Endothelial cell of hepatic sinusoid (primary cell): ENCODE data around the gene CDH22.

Experiments
- in situ Hi-C: cut with HindIII; loops from 2 replicates; pipeline ENCODE4 v1.10.0; 2017; ENCODE audit warnings: low sequenced_read_pairs

Gene CDH22

DNA sequence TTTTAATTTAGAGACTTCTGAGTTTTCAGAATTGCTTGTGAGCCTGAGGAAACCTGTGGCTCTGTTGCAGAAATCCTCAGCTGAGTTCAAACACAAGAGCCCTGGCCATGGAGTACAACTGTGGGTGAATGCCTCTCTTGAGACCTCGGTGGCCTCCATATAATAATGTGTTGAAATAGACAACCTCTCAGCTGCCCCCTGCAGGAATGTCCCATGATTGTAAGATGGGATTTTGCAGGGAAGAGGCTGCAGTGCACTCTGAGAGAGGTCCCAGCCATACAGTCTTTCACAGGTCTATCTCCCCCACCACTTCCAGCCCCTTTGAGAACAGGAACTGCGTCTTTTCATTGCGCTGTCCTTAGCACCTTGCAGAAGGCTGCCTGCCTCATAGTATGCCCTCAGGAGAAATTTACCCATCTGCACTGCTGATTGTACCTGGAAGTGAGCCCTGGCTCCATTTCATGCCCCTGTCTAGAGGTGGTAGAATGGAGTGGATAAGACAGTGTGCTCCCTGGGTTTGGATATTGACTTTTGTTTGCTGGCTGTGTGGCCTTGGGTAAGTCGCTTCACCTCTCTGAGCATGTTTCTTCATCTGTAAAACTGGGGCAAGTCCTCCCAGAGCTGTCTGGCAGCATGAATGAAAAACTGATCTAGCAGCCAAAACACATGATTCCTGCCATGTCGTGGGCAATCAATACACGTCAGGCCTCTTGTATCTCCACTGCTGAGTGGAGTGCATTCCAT is 16.8 kb upstream of the CDH22 start:
- in situ Hi-C loops = no loop called here

DNA sequence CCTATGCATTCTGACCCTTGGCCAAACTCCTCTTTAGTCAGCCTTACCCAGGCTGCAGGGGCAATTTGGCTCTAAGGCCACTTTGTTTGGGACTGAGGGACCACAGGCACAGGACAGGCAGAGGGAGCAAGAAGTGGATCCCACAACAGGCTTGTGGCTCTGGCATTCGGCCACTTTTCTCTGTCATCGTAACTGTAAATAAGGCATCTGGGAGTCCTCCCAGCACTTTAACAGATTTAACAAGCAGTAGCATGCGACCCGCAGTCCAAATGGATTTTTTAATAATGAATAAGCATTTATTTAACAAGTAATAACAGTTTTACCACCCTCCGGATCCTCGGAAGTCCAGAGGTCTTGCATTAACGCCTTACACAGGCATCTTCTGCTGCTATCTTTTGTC is 16.1 kb upstream of the CDH22 start:
- in situ Hi-C loops = no loop called here

DNA sequence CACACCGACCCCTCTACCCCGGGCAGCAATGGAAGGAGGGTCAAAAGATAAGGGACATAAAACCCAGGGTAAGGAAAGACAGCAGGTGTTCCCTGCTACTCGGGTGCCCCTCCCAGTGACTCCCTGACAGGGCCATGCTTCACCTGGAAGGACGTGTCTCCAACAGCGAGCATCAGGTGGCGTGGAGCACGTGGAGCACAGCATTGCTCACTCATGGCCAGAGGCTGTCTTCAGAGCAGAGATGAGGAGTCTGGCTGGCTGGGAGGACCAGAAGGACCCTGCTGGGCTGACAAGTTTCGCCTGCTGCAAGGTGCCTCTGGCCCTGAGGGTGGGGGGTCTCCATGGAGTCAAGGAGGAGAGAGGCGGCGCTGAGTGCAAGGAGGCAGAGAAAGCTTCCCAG is 15.3 kb upstream of the CDH22 start:
- in situ Hi-C loops = no loop called here

DNA sequence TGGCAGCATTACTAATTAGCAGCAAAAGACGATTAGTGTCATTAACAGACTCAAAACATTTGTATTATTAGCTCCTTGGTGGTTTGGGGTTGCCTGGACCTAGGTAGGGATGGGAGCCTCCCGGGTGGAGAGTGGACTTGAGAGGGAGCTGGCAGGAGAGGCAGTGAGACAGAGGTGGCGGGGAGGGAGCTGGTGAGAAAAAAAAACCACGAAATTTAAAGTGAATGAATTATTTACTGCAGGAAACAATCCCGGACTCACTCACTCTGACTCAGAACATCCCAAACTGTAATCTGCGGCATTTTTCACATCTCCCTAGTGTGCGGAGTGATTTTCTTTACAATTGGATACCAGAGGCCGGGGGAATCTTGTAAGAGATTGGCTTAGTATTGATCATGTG is 14.3 kb upstream of the CDH22 start:
- in situ Hi-C loops = no loop called here

DNA sequence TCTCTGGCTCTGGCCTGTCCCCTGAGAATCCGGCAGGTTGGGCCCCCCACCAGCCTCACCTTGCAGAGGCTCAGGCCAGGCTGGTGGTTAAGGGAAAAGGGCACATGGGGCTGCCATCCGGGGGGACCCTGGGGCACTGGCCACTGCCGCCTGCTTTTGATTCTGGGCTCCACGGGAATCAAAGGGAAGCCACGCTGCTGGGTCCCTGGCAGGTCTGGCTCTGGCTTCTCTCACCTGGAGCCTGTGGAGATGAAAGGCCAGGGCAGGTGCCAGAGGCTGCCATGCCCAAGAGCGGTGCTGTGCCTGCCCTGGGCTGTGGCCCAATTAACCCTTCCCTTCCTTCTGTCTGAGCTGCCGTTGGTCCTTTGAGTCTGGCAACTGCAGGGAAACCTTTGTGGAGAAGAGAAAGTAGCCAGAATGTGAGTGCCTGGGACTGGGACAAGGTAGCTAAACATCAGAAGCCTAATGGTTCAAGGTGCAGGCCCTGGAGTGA is 9.4 kb upstream of the CDH22 start:
- in situ Hi-C loops = no loop called here

DNA sequence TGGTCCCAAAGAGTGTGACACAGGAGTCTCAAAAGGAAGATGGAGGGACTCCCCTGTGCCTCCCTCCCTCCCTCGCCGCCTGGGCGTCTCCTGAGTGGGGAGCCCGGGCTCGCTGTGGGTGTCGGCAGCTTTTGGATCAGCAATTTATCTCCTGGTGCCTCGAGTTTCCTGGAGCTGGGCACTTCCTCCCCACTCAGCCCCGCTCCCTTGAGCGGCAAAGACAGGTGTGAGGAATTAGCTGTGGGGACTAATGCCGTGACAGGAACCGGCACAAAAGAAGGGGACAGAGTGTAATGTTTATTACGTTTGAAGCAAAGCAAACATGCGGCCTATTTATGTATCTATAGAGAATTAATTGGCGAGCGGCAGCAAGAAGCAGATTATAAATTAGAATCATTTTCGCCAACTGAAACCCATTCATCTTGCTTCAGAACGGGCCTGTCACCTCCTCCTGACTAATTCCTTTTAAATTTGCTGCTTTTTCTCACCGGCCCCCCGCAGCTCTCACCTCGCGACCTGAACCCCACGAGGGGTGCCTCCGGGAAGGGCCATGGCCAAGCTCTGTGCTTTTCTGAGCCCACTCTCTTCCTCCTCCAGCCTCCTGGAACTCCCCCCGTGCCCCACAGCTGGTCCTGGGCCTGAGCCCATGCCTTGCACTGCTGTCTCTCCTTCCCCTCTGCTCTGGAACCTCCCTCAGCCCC is 8.8 kb upstream of the CDH22 start:
- in situ Hi-C loops = no loop called here

DNA sequence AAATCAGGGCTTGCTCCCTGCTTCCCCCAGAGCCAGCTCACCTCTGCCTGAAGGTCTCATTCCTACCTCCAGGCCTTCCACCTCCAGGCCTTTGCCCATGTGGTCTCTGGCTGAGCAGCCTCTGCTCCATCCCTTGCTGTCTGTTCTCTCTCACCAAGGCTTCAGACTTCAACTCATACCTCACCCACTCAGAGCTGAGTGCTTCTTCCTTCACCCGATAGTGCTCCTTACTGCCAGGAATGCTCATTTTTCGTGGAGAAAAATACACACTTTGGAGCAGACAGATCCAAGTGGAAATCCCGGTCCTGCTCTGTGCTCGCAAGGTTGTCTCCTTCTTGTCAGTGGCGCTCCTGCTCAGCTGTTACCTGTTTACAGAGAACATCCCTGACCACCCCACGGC is 7.0 kb upstream of the CDH22 start:
- in situ Hi-C loops = no loop called here

DNA sequence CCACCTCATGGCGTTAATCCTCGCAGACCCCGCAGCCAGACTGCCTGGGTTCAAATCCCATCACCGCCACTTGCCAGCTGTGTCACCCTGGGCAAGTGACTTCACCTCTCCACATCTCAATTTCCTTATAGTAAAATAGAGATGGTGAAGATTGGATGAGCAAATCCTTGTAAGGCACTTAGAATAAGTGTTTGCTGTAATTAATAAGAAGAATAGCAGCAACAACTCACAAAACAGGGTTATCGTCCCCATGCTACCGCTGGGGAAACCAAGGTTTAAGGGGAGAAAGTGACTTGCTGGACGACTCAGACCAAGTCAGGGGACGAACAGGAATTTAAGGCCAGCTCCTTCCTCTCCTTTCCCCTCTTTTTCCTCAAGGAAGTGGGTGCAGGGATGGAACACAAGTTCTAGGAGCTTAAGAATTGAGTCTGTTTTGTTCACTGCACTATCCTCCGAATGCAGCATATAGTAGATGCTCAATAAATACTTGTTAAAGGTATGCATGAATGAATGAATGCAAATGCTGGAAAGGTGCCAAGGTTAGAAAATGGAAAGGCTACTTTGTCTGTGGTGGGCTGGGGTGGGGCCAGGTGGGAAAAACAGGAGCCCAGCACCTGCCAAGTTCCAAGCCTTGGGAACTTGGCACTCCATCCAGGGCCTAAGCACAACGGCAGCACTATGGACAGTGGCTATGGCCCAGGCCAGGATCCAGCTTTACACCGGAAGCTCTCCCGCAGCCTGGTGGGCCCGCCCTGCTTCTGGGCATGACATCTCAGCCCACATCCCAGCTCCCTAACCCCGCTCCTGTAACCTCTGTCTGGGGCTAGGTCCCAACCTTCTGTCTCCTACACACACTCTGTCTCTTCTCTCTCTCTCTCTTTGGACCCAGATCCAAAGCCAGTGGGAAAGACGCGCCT is 4.9 kb upstream of the CDH22 start:
- in situ Hi-C loops = no loop called here

DNA sequence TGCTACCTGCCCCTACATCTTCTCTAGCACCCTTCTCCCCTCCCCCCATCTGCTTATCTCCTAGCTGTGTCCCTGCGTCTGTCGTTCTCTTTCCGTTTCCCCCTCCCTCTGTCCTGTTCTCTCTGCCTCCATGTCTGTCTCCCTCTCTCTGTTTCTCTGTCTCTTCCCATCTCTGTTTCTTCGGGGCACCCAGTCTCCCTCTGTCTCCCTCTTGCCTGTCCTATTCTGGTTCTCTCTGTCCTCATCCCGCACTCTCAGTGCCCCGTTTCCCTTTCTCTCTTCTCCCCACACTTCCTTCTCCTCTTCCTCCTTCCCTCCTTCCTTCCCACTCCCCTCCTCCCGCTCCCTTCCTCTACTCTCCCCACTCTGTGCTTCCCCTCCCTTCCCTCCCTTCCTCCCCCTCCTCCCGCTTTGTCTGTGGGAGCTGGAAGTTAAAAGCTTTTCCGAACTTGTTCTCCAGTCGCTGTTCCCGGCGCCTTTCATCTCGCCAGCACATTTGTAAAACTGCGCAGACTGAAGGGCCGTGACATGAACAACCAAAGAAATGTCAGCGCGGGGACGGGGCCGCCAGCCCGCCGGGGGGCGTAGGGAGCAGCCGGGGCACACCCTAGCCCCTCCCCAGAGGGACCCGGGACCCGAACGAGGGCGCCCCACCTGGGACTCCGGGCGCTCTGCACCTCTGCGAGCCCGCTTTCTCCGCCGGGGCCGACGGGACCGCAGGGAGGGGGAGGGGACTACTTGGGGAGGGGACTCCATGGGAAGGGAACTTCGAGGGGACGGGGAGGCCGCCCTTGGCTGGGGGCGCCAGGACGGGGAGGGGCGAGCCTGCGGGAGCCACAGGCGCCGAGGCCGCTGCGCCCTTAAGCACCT is 4.0 kb upstream of the CDH22 start:
- in situ Hi-C loops = no loop called here

DNA sequence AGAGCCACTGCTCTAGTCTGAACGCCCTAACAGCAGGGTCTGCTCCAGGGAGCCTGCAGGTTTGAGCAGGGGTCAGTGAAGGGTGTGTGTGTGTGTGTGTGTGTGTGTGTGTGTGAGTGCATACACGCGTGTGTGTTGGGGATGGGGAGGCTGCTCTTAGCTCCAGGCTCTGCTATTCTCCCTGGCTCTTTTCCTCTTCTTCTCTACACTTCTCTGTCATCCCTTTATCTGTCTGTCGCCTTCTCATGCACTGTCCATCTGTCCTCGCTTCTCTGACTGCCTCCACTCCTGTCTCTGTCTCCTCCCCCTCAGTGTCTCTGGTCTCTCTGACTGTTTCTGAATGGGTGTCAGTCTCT is 3.4 kb upstream of the CDH22 start:
- in situ Hi-C loops = no loop called here

DNA sequence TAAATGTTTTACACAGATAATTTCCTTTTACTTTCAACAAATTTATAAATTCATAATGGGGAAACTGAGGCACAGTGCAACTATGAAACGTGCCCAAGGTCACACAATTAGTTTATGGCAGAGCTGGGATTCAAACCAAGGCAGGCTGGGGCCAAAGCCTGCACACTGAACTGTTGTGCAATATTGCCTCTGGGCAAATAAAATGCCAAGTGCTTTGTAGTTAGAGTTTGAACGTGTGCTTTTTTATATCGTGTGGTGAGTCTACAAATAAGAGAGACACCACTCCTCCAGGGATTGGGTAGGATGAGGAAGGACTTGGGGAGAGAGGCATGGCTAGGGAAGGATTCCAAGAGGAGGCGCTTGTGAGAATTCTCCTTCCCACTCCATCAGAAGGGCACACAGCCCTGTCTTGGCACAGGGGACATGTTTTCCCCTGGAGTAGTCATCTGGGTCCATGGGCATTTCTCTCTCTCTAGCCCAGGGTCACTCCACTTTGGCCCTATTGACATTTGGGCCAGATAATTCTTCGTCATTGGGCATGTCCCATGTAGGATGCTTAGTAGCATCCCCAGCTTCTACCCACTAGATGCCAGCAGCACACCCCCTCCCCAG is 2.8 kb upstream of the CDH22 start:
- in situ Hi-C loops = no loop called here

DNA sequence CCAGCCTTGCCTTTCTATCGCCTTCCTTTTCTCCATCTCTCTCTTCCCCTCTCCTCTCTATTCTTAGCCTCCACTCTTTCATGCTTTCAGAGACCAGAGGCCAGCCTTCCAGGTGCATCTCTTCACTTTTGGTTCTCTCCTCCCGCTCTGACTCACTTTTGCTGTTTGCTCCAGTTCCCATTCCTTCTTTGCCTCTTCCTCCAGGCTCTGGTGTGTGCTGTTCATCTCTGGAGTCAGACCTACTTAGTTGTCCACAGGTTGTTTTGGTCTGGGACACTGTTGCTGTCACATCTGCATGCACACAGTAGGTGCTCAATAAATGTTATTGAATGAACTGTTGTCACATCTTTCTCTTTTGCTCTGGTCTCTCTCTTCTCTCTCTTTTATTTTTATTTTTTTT is 1.6 kb upstream of the CDH22 start:
- in situ Hi-C loops = no loop called here

DNA sequence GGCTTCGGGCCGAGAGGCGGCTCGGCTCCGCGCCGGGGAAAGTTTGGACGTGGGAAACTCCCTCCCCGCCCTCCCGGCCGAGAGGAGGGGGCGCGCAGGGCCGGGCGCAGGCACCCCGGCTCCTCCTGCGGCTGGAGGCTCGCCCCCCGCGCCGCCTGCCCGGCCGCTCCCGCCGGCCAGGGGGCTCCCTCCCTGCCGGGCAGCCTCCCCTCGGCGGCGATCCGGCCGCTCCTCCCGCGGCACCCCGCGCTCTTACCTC is 370 bp downstream of the CDH22 start:
- in situ Hi-C loops = no loop called here

DNA sequence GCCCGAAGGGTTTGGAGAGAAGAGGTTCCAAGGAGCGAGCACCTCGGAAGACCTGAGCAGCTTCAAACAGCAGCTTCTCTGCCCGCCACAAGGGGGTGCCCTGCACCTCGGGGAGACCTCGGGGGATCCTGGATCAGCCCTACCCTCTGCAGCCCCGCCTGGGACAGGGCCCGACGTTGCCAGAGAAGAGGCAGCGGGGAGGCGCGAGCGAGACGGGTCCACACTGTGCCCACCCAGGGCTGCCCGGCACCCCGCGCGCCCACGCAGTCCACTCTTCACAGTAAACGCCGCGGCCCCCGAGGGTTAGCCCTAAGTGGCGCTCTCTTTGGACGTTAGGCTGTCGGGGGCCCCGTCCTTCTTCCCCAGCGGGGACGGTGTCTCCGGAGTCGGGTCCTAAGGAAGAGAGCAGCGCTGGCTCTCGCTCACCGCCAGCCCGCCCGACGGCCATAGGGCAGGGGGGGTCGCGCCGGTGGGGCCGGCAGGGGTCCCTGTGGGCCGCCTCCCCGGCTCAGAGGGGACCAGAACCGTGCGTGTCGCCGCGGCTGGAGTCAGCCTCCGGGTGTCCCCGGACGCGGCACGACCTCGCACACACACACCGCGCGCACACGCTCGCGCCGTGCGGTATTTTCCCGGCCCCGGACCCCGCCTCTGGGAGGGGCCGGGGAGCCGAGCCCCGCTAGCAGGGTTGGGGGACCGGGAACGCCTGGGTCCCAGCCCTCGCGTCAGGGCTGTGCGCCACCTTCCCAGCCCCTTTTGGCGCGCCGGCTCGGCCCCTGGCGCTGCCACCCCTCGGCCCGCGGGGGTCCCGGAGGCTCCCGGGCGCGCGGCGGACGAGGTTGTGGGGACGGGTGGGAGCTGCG is 929 bp downstream of the CDH22 start:
- in situ Hi-C loops = no loop called here

DNA sequence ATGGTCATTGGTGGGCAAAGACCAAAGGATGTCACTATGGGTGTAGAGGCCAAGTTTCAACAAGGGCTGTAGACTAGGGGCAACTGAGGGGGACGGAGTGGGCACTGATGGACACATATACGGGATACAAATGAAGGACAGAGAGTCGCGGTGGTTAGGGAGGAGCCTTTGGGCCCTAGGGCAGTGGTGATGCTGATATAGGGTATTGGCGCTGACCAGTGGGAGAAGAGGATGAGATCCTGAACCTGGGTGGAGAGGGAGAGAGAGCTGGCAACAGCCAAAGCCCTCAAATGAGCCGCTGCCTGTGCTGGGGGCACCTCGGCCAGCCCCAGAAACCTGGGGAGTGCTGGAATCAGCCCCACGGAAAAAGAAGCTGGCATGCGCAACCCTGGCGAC is 1.6 kb downstream of the CDH22 start:
- in situ Hi-C loops = no loop called here

DNA sequence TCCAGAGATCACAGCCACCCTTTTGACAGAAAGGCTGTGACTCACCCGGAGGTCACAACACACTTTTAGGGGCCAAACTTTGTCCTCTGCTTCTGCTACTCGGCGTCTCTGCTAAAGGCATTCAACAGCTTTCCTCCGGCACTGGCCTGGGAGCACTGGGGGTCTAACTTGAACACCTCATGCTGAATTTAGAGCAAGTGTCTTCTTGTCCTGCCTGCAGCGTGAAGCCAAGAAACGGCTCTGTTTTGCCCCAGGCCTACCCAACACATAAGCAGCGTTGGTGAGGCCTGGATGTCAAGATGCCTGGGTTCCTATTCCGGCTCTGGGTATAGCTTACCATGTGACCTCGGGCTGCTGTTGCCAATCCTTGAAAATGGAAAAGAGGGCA is 2.3 kb downstream of the CDH22 start:
- in situ Hi-C loops = no loop called here

DNA sequence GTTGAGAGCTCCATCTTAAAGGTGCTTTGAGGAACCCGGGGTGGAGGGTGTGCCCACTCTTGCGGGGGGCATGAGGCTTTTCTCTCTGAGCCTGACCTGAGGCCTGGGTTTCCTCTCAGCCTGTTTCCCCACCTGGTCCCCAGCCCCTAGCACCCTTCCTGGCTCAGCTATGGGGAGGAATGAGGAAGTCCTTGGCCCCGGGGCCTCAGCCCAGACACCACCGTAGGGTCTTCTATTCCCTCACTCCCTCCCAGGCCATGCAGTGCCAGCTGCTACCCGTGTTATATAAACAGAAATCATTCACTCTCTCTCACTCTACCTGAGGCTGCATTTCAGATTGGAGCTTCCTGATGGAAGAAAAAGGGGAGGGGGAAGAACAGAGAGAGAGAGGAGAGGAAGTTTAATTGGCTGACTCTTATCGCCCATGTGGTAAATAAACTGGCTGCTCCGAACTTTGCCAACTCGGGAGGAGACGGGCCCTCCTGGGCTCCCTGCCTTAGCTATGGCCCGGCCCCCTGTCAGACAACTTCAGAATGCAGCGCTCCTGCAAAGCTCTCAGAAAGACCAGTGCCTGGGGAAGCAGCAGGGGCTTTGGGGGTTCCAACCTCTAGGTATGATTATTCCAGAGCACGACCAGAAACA is 2.8 kb downstream of the CDH22 start:
- in situ Hi-C loops = no loop called here

DNA sequence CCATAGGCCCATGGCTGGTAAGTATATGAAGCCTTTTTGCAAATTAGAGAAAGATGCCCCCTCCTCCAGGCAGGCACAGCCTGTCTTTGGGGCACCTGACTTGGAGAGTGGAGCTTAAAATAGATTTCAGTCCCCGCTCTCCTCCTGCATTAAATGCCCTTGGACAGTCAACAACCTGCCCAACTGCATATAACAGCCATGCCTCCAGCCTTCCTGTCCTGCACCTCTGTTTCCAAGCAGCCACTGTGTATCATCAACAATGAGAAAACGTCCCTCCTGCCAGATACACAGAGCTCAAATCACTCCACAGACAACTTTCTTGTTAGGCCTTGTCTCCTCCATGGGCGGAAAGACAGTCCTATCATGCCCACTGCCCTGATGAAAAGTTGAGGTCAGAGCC is 3.4 kb downstream of the CDH22 start:
- in situ Hi-C loops = no loop called here

DNA sequence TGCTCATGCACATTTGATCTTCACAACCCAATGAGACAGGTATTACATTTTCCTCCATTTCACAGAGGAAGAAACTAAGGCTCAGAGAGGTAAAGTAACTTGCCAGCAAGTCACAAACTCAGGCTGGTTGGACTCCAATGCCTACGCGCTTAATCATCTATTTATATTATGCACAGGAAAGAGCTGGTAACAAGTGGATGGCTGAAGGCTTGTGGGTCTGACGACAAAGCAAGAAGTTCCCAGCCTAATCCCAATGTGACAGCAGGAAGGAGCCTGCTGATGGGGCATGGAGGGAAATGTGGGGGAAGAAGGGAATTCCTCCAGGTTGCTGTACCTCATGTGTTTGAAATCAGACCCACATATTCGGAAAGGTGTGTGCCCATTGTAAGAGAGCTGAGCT is 3.9 kb downstream of the CDH22 start:
- in situ Hi-C loops = no loop called here
